IMR-90 (cell line): ENCODE measurements around the gene MZF1. TPM values are rescaled to one million over a fixed set of nuclear protein-coding genes. Genes with fewer than 3 reads are reported as not detected.

Source experiments
- ATAC-seq: fragments of 200-7000 bp; cut with Tn5 transposase; 2 replicates; pipeline ENCODE4 v1.9.1; 2020; ENCODE audit warnings: low read depth, mild to moderate bottlenecking, moderate library complexity
- BruUV-seq: library from RNA; stranded (reverse); fragments of 400-500 nt; replicated peaks from 2 replicates; lab custom pipeline; 2021; lab: Mats Ljungman, UMichigan
- CTCF ChIA-PET: fragments of 300-600 bp; formaldehyde crosslinking; extraction: SDS; loops from one replicate; lab custom pipeline; 2021; ENCODE audit warnings: antibody characterized with exemption; lab: Yijun Ruan, JAX
- POLR2A ChIA-PET: fragments of 300-600 bp; sonication (Branson Sonifier 250); formaldehyde crosslinking; loops from one replicate; lab custom pipeline; 2022; ENCODE audit warnings: antibody characterized with exemption; ENCODE audit not compliant: unreplicated experiment; lab: Charles Lee
- DNase-seq: peaks from one replicate; pipeline ENCODE4 v3.0.0; 2013
- H2AFZ ChIP-seq: replicated peaks from 2 replicates; pipeline ENCODE3; 2013; ENCODE audit warnings: low read length, mild to moderate bottlenecking; ENCODE audit not compliant: poor library complexity
- H2AK5ac ChIP-seq: 2 replicates; pipeline ENCODE4 v1.6.1; 2013; ENCODE audit warnings: low read depth, low read length, inconsistent platforms
- H2AK9ac ChIP-seq: replicated peaks from 2 replicates; pipeline ENCODE3; 2013; ENCODE audit warnings: mild to moderate bottlenecking, low read depth, low read length, moderate library complexity; ENCODE audit not compliant: poor library complexity
- H2BK120ac ChIP-seq: 2 replicates; pipeline ENCODE4 v1.6.1; 2013; ENCODE audit warnings: low read depth, low read length, inconsistent platforms
- H2BK15ac ChIP-seq: 3 replicates; pipeline ENCODE4 v1.6.1; 2013; ENCODE audit warnings: low read depth, low read length, inconsistent platforms
- H2BK20ac ChIP-seq: 2 replicates; pipeline ENCODE4 v1.6.1; 2013; ENCODE audit warnings: low read depth, mild to moderate bottlenecking, inconsistent platforms, low read length, moderate library complexity
- H2BK5ac ChIP-seq: 2 replicates; pipeline ENCODE4 v1.6.1; 2013; ENCODE audit warnings: mild to moderate bottlenecking, low read depth, low read length, inconsistent platforms; ENCODE audit not compliant: poor library complexity, severe bottlenecking
- H3K14ac ChIP-seq: replicated peaks from 2 replicates; pipeline ENCODE4 v1.6.1; 2013; ENCODE audit warnings: low read depth, low read length, inconsistent platforms
- H3K18ac ChIP-seq: 2 replicates; pipeline ENCODE4 v1.6.1; 2013; ENCODE audit warnings: low read depth, low read length, control low read depth
- H3K23ac ChIP-seq: 2 replicates; pipeline ENCODE4 v1.6.1; 2013; ENCODE audit warnings: low read depth, low read length, inconsistent platforms
- H3K27ac ChIP-seq: 2 replicates; pipeline ENCODE4 v1.5.1; 2013; ENCODE audit warnings: mild to moderate bottlenecking, control low read depth, low read length; ENCODE audit not compliant: insufficient read depth
- H3K27me3 ChIP-seq: 2 replicates; pipeline ENCODE4 v1.6.1; 2013; ENCODE audit warnings: low read length; ENCODE audit not compliant: control insufficient read depth, insufficient read depth
- H3K36me3 ChIP-seq: 2 replicates; pipeline ENCODE4 v1.6.1; 2013; ENCODE audit warnings: low read length, mixed read lengths; ENCODE audit not compliant: control insufficient read depth, insufficient read depth
- H3K4ac ChIP-seq: 2 replicates; pipeline ENCODE4 v1.6.1; 2013; ENCODE audit warnings: low read depth, low read length, inconsistent platforms
- H3K4me1 ChIP-seq: 2 replicates; pipeline ENCODE4 v1.6.1; 2013; ENCODE audit warnings: low read length, mixed read lengths; ENCODE audit not compliant: control insufficient read depth, insufficient read depth
- H3K4me2 ChIP-seq: 2 replicates; pipeline ENCODE4 v1.6.1; 2013; ENCODE audit warnings: low read depth, mild to moderate bottlenecking, control low read depth, low read length, moderate library complexity
- H3K4me3 ChIP-seq: 2 replicates; pipeline ENCODE4 v1.5.1; 2013; ENCODE audit warnings: low read depth, mild to moderate bottlenecking, control low read depth, low read length, moderate library complexity; ENCODE audit not compliant: insufficient read depth
- H3K56ac ChIP-seq: 2 replicates; pipeline ENCODE4 v1.6.1; 2013; ENCODE audit warnings: low read length, inconsistent platforms; ENCODE audit not compliant: insufficient read depth; ENCODE audit errors: extremely low read depth
- H3K79me1 ChIP-seq, 2 experiments: 2 replicates each; pipeline ENCODE4 v1.6.1; 2013; ENCODE audit warnings: low read length in 2 of 2, inconsistent platforms in 1 of 2, low read depth in 1 of 2
- H3K9ac ChIP-seq: 2 replicates; pipeline ENCODE4 v1.6.1; 2013; ENCODE audit warnings: low read depth, low read length, control low read depth
- H3K9me1 ChIP-seq: 2 replicates; pipeline ENCODE4 v1.6.1; 2013; ENCODE audit warnings: low read length, inconsistent platforms; ENCODE audit not compliant: insufficient read depth
- H3K9me3 ChIP-seq: 2 replicates; pipeline ENCODE4 v1.6.1; 2013; ENCODE audit warnings: low read length; ENCODE audit not compliant: control insufficient read depth, insufficient read depth
- H4K20me1 ChIP-seq: 2 replicates; pipeline ENCODE4 v1.6.1; 2013; ENCODE audit warnings: low read length, inconsistent platforms; ENCODE audit not compliant: insufficient read depth
- H4K5ac ChIP-seq: 2 replicates; pipeline ENCODE4 v1.6.1; 2013; ENCODE audit warnings: mild to moderate bottlenecking, low read depth, low read length, control low read depth
- H4K8ac ChIP-seq, 2 experiments: 2 replicates each; pipeline ENCODE4 v1.6.1; 2013; ENCODE audit warnings: low read depth in 2 of 2, low read length in 2 of 2, control low read depth in 1 of 2, inconsistent platforms in 1 of 2
- H4K91ac ChIP-seq: 2 replicates; pipeline ENCODE4 v1.6.1; 2013; ENCODE audit warnings: low read depth, low read length, inconsistent platforms; ENCODE audit not compliant: insufficient read depth
- BHLHE40 ChIP-seq: fragments of 150-350 bp; IDR thresholded peaks from 2 replicates; pipeline ENCODE4 v1.6.1; 2016; ENCODE audit warnings: mild to moderate bottlenecking, low read depth, low read length
- CEBPB ChIP-seq: IDR thresholded peaks from 2 replicates; pipeline ENCODE4 v1.6.1; 2012; ENCODE audit warnings: low read depth, low read length, improper control_type of control experiment
- CHD1 ChIP-seq: IDR thresholded peaks from 2 replicates; pipeline ENCODE4 v1.6.1; 2012; ENCODE audit warnings: low read depth, low read length, improper control_type of control experiment
- ELK1 ChIP-seq: fragments of 150-350 bp; IDR thresholded peaks from 2 replicates; pipeline ENCODE4 v1.6.1; 2016; ENCODE audit warnings: low read depth, mild to moderate bottlenecking, low read length, moderate library complexity, borderline replicate concordance
- FOS ChIP-seq: fragments of 150-350 bp; IDR thresholded peaks from 2 replicates; pipeline ENCODE4 v1.6.1; 2016; ENCODE audit warnings: low read depth, low read length
- MAFK ChIP-seq: IDR thresholded peaks from 2 replicates; pipeline ENCODE4 v1.6.1; 2012; ENCODE audit warnings: low read depth, low read length, improper control_type of control experiment
- MXI1 ChIP-seq: IDR thresholded peaks from 2 replicates; pipeline ENCODE4 v1.6.1; 2012; ENCODE audit warnings: low read depth, mild to moderate bottlenecking, low read length, moderate library complexity, borderline replicate concordance
- POLR2A ChIP-seq: IDR thresholded peaks from 2 replicates; pipeline ENCODE4 v1.6.1; 2012; ENCODE audit warnings: mild to moderate bottlenecking, low read depth, low read length
- RAD21 ChIP-seq: IDR thresholded peaks from 2 replicates; pipeline ENCODE4 v1.6.1; 2012; ENCODE audit warnings: low read length, improper control_type of control experiment
- RCOR1 ChIP-seq: IDR thresholded peaks from 2 replicates; pipeline ENCODE4 v1.6.1; 2012; ENCODE audit warnings: mild to moderate bottlenecking, low read length, improper control_type of control experiment; ENCODE audit not compliant: insufficient replicate concordance
- SMC3 ChIP-seq: fragments of 150-350 bp; IDR thresholded peaks from 2 replicates; pipeline ENCODE4 v1.6.1; 2016; ENCODE audit warnings: low read depth, mild to moderate bottlenecking, antibody characterized with exemption, low read length, moderate library complexity
- WGBS, 2 experiments: methylation state at CpG; one replicate each; pipeline versions ENCODE4 v1.1.5 to v1.1.7; 2013; ENCODE audit warnings: missing lambda C conversion rate in 2 of 2; ENCODE audit not compliant: insufficient read length in 1 of 2; ENCODE audit errors: extremely low coverage in 2 of 2; 5-methylcytosine and 5-hydroxymethylcytosine counted together
- dilution Hi-C: fragments of 300-500 bp; cut with HindIII; formaldehyde crosslinking; loops from one replicate; pipeline ENCODE4 v1.14.3; 2018; ENCODE audit warnings: low sequenced_read_pairs; ENCODE audit not compliant: unreplicated experiment
- in situ Hi-C: fragments of 300-500 bp; cut with MboI; formaldehyde crosslinking; loops from 3 replicates; pipeline ENCODE4 v1.14.3; 2019; ENCODE audit warnings: low sequenced_read_pairs, inconsistent platforms, mixed read lengths
- intact Hi-C: fragments of 100-400 bp; cut with micrococcal nuclease; formaldehyde crosslinking; loops from 2 replicates; pipeline ENCODE4 v1.10.0; 2022
- polyA plus RNA-seq, 3 experiments: library from polyadenylated mRNA; depleted of rRNA; stranded (reverse); fragments of >200 nt; gene quantifications; 2 replicates each; pipeline ENCODE4 v1.2.3, GENCODE V29; 2012; ENCODE audit warnings: low replicate concordance in 1 of 3
- total RNA-seq: library from RNA; depleted of rRNA; stranded (reverse); fragments of >200 nt; gene quantifications from 2 replicates; pipeline ENCODE4 v1.2.3, GENCODE V29; 2012

The MZF1 gene
- total and polyA plus RNA-seq, 2 of the 4 experiments (the other 2 are of a cell fraction), result 3.4 to 15.0 TPM

GRCh38 chr19:58582985-58583384 lies 9.8 kb upstream of the MZF1 start:
- Histone ChIP-seq H4K91ac (no peak overlapping the region), H2BK20ac (no peak overlapping the region), H3K27me3 (no peaks in the 10 kb centered on the region), H3K9me1 (peaks cover 33% of the 10 kb centered on the region), H3K23ac (no peak overlapping the region), H2AFZ (no peak overlapping the region), H3K27ac (no peak overlapping the region), H2BK120ac (no peak overlapping the region), H4K8ac (no peak overlapping the region), H3K18ac (no peak overlapping the region), H3K79me1 (peaks cover 12 to 81% of the 10 kb centered on the region in 2 experiments), H4K5ac (no peak overlapping the region), H3K4me2 (no peak overlapping the region), H3K9ac (no peak overlapping the region), H4K20me1 (peaks cover 19% of the 10 kb centered on the region), H3K14ac (no peak overlapping the region), H3K36me3 (peaks cover 13% of the 10 kb centered on the region), H3K4ac (no peak overlapping the region), H3K9me3 (no peaks in the 10 kb centered on the region), H3K4me3 (no peak overlapping the region), H2AK5ac (no peak overlapping the region; the same call in 1 of the 2 replicates), H3K4me1 (peaks cover 19% of the 10 kb centered on the region), H3K56ac (no peak overlapping the region), H2BK5ac (no peak overlapping the region), H2BK15ac (no peak overlapping the region), H2AK9ac (peak overlapping the region; percentile 42)
- TF ChIP-seq RAD21 (no peak), MAFK (no peak), SMC3 (no peak), ELK1 (no peak), BHLHE40 (no peak), RCOR1 (no peak), CEBPB (no peak), CHD1 (no peak), FOS (no peak), POLR2A (no peak), MXI1 (no peak)
- dilution Hi-C loops (no loop called here), in situ Hi-C loops (no loop called here), intact Hi-C loops (no loop called here)
- ATAC-seq (no peak), DNase-seq (no peak)
- ChIA-PET CTCF (no interaction called here), POLR2A (no interaction called here)
- WGBS, 2 experiments, result 75% methylated on average over 1 of the region's 6 CpGs; no CpG with 5 or more reads in 1 of the 2 experiments
- no TSS peak for BruUV-seq
